Measurements from ENCODE around the gene DENND6A. TPM values are rescaled to one million over a fixed set of nuclear protein-coding genes. Genes with fewer than 3 reads are reported as not detected.

Gene DENND6A
- total RNA-seq, 1 donor: 25.3 TPM

DNA sequence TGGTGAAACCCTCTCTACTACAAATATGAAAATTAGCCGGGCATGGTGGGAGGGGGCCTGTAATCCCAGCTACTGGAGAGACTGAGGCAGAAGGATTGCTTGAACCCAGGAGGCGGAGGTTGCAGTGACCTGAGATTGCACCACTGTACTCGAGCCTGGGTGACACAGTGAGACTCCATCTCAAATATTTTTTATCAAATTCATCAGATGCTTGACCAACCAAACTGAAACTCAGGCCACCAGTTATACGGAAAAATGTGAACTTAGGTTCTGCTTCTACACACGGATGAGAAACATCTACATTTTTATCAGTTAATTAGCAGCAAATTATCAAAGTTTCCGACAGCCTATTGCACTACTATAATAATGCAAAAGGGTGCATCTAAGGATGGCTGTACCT, 100.6 kb downstream of the DENND6A start:
- Histone ChIP-seq H3K27me3 (ENCODE audit: insufficient read depth, low read length) (no peaks in the 10 kb centered on the region), H3K4me3 (ENCODE audit: insufficient read depth, low read length) (peak overlapping the region; percentile 8), H3K4me1 (ENCODE audit: insufficient read depth, low read length) (peaks cover 29% of the 10 kb centered on the region), H3K79me2 (ENCODE audit: insufficient read depth, low read length) (peaks cover 97% of the 10 kb centered on the region), H3K9me3 (ENCODE audit: low read depth, low read length) (no peaks in the 10 kb centered on the region), H3K27ac (ENCODE audit: low read depth, low read length) (peak overlapping the region; percentile 32), H2AFZ (ENCODE audit: low read length) (no peak overlapping the region), H4K20me1 (ENCODE audit: insufficient read depth, low read length) (peaks cover 87% of the 10 kb centered on the region), H3K36me3 (ENCODE audit: insufficient read depth, low read length) (peaks cover 32% of the 10 kb centered on the region), H3K4me2 (ENCODE audit: insufficient read depth, low read length) (peak overlapping the region; percentile 96)
- TF ChIP-seq, protein P1, sequence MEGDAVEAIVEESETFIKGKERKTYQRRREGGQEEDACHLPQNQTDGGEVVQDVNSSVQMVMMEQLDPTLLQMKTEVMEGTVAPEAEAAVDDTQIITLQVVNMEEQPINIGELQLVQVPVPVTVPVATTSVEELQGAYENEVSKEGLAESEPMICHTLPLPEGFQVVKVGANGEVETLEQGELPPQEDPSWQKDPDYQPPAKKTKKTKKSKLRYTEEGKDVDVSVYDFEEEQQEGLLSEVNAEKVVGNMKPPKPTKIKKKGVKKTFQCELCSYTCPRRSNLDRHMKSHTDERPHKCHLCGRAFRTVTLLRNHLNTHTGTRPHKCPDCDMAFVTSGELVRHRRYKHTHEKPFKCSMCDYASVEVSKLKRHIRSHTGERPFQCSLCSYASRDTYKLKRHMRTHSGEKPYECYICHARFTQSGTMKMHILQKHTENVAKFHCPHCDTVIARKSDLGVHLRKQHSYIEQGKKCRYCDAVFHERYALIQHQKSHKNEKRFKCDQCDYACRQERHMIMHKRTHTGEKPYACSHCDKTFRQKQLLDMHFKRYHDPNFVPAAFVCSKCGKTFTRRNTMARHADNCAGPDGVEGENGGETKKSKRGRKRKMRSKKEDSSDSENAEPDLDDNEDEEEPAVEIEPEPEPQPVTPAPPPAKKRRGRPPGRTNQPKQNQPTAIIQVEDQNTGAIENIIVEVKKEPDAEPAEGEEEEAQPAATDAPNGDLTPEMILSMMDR (IDR thresholded peaks at IDR 0.05; ENCODE audit: extremely low read depth, low read depth, low read length): no peak
- no peak for DNase-seq (ENCODE audit: insufficient read length, low spot score, missing footprints)

DNA sequence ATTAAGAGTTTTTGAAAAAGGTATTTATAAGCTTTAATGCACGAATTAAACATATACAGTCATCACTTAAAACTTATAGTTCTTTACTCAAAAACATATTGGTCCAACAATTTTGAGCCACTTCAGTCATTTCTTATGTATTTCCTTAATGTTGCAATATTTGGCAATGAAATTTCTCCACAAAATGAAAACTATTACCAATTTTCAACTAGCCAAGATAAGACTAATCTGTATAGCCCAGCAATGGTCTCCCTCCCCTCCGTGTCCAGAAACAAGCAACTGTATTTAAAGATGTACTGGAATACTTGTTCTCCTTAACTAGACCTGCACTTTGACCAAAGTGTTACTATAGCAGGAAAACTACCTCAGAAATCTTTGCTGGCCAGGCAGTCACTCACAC, 105.0 kb downstream of the DENND6A start:
- Histone ChIP-seq H3K4me3 (ENCODE audit: insufficient read depth, low read length) (no peak overlapping the region), H3K4me2 (ENCODE audit: insufficient read depth, low read length) (peak overlapping the region; percentile 23), H3K36me3 (ENCODE audit: insufficient read depth, low read length) (peaks cover 42% of the 10 kb centered on the region), H3K79me2 (ENCODE audit: insufficient read depth, low read length) (peaks cover 99% of the 10 kb centered on the region), H4K20me1 (ENCODE audit: insufficient read depth, low read length) (peaks cover 86% of the 10 kb centered on the region), H3K27me3 (ENCODE audit: insufficient read depth, low read length) (no peaks in the 10 kb centered on the region), H3K9me3 (ENCODE audit: low read depth, low read length) (no peaks in the 10 kb centered on the region), H3K27ac (ENCODE audit: low read depth, low read length) (no peak overlapping the region), H3K4me1 (ENCODE audit: insufficient read depth, low read length) (peaks cover 33% of the 10 kb centered on the region), H2AFZ (ENCODE audit: low read length) (no peak overlapping the region)
- TF ChIP-seq, protein P1 (IDR thresholded peaks at IDR 0.05; ENCODE audit: extremely low read depth, low read depth, low read length): no peak
- DNase-seq (ENCODE audit: insufficient read length, low spot score, missing footprints): no peak

DNA sequence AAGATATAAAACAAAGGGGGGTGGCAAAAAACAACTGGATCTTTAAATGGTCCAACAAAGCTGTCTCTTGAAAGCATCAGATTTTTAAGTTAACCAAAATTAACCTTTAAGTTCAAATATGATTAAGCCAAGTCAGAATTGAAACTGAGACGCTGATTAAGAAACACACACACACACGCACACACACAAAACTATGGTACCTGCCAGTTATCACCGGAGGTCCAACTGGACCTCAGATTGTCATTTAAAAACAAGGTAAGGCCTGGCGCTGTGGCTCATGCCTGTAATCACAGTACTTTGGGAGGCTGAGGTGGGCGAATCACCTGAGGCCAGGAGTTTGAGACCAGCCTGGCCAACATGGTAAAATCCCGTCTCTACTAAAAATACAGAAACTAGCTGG, 106.1 kb downstream of the DENND6A start:
- Histone ChIP-seq H2AFZ (ENCODE audit: low read length) (no peak overlapping the region), H4K20me1 (ENCODE audit: insufficient read depth, low read length) (peaks cover 85% of the 10 kb centered on the region), H3K27me3 (ENCODE audit: insufficient read depth, low read length) (no peaks in the 10 kb centered on the region), H3K4me2 (ENCODE audit: insufficient read depth, low read length) (peak overlapping the region; percentile 41), H3K9me3 (ENCODE audit: low read depth, low read length) (no peaks in the 10 kb centered on the region), H3K36me3 (ENCODE audit: insufficient read depth, low read length) (peaks cover 49% of the 10 kb centered on the region), H3K27ac (ENCODE audit: low read depth, low read length) (peak overlapping the region; percentile 7), H3K4me1 (ENCODE audit: insufficient read depth, low read length) (peaks cover 24% of the 10 kb centered on the region), H3K4me3 (ENCODE audit: insufficient read depth, low read length) (peak overlapping the region; percentile 16), H3K79me2 (ENCODE audit: insufficient read depth, low read length) (peaks cover 99% of the 10 kb centered on the region)
- TF ChIP-seq, protein P1 (IDR thresholded peaks at IDR 0.05; ENCODE audit: extremely low read depth, low read depth, low read length): no peak
- no peak for DNase-seq (ENCODE audit: insufficient read length, low spot score, missing footprints)

DNA sequence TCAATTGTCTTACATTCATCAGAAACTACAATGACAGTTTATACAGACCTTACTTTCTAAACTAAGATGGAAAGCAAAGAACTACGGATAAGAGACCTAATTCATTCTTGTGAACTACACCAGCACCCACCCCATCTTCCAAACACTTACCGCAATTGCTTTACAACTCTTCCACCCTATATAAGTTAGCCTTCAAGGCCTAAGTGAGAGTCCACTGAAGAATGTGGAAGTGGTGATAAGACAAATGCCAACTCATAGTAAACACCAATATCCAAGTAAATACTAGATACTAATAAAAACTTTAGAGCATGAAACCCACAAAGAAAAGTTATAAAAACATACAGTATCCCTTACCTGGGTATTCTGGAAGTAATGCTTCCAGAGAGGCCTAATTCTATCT, 109.3 kb downstream of the DENND6A start:
- H3K4me3 ChIP-seq (ENCODE audit: insufficient read depth, low read length): no peak overlapping the region
- peaks cover 100% of the 10 kb centered on the region for H3K79me2 ChIP-seq (ENCODE audit: insufficient read depth, low read length)
- H3K4me1 ChIP-seq (ENCODE audit: insufficient read depth, low read length): peaks cover 24% of the 10 kb centered on the region
- no peak overlapping the region for H3K27ac ChIP-seq (ENCODE audit: low read depth, low read length)
- no peak for DNase-seq (ENCODE audit: insufficient read length, low spot score, missing footprints)
- TF ChIP-seq, protein P1 (IDR thresholded peaks at IDR 0.05; ENCODE audit: extremely low read depth, low read depth, low read length): no peak
- no peaks in the 10 kb centered on the region for H3K27me3 ChIP-seq (ENCODE audit: insufficient read depth, low read length)
- peaks cover 85% of the 10 kb centered on the region for H4K20me1 ChIP-seq (ENCODE audit: insufficient read depth, low read length)
- H3K36me3 ChIP-seq (ENCODE audit: insufficient read depth, low read length): peaks cover 60% of the 10 kb centered on the region
- no peak overlapping the region for H2AFZ ChIP-seq (ENCODE audit: low read length)
- H3K4me2 ChIP-seq (ENCODE audit: insufficient read depth, low read length): no peak overlapping the region
- no peaks in the 10 kb centered on the region for H3K9me3 ChIP-seq (ENCODE audit: low read depth, low read length)
